ENCODE data around the gene PTPRK.

DNA sequence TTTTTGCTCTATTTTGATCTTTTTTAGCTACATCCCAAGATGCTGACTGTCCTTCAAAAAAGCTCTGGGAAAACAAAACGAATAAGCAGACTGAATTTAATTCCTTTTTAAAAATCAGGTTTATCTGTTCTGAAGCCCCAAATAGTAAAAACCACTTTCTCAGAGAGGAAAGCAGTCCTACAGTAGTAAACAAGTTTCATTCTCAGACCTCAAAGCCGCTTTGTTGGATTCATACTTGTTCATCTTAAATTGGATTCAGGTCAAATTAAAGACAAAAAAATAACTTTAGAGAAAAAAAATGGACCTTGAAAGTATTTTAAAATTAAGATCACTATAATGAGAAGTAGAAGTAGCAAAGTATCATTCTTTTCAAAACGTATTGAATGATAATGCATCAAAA, 523.5 kb downstream of the PTPRK start:
- TF ChIP-seq, protein P1, sequence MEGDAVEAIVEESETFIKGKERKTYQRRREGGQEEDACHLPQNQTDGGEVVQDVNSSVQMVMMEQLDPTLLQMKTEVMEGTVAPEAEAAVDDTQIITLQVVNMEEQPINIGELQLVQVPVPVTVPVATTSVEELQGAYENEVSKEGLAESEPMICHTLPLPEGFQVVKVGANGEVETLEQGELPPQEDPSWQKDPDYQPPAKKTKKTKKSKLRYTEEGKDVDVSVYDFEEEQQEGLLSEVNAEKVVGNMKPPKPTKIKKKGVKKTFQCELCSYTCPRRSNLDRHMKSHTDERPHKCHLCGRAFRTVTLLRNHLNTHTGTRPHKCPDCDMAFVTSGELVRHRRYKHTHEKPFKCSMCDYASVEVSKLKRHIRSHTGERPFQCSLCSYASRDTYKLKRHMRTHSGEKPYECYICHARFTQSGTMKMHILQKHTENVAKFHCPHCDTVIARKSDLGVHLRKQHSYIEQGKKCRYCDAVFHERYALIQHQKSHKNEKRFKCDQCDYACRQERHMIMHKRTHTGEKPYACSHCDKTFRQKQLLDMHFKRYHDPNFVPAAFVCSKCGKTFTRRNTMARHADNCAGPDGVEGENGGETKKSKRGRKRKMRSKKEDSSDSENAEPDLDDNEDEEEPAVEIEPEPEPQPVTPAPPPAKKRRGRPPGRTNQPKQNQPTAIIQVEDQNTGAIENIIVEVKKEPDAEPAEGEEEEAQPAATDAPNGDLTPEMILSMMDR (IDR thresholded peaks at IDR 0.05; ENCODE audit: low read depth, low read length) = no peak
- no peak for TF ChIP-seq EZH2phosphoT487 (IDR thresholded peaks at IDR 0.05; ENCODE audit: low read depth)

All from OCI-LY3 (cell line).